Epithelial cell of esophagus (primary cell): Measurements from ENCODE around the gene BIN2.

Experiments
- DNase-seq: peaks from one replicate; pipeline ENCODE4 v3.0.0; 2010; ENCODE audit warnings: low read depth
- H3K4me3 ChIP-seq: 2 replicates; pipeline ENCODE4 v1.5.1; 2011; ENCODE audit warnings: mild to moderate bottlenecking, low read length, control low read depth
- TF ChIP-seq, protein P1 (sequence below): IDR thresholded peaks from 2 replicates; pipeline ENCODE4 v1.5.1; 2011; ENCODE audit warnings: low read depth, mild to moderate bottlenecking, low read length, control low read depth, inconsistent platforms; ENCODE audit not compliant: insufficient read depth; ENCODE audit errors: missing control alignments

Gene BIN2

DNA sequence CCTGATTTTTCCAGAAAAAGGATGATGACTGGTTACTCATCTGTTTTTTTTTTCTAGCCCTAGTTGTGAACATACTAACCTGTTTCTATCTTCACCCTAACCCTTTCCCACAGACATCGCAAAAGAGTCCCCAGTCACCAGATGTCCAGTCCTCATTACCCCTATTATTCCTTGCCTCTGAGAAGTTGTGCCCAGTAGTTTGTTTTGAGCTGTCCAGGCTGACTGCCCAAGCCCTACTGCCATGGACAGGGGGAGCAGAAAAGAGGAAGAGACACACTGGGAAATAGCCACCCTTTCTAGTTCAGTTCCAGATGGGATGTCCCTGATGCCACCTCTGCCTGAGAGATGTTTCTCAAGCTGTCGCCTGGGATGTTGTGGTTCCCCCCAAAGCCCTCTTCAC, 36.3 kb upstream of the BIN2 start:
- no peak for DNase-seq
- TF ChIP-seq, protein P1, sequence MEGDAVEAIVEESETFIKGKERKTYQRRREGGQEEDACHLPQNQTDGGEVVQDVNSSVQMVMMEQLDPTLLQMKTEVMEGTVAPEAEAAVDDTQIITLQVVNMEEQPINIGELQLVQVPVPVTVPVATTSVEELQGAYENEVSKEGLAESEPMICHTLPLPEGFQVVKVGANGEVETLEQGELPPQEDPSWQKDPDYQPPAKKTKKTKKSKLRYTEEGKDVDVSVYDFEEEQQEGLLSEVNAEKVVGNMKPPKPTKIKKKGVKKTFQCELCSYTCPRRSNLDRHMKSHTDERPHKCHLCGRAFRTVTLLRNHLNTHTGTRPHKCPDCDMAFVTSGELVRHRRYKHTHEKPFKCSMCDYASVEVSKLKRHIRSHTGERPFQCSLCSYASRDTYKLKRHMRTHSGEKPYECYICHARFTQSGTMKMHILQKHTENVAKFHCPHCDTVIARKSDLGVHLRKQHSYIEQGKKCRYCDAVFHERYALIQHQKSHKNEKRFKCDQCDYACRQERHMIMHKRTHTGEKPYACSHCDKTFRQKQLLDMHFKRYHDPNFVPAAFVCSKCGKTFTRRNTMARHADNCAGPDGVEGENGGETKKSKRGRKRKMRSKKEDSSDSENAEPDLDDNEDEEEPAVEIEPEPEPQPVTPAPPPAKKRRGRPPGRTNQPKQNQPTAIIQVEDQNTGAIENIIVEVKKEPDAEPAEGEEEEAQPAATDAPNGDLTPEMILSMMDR, result no peak
- H3K4me3 ChIP-seq, result no peak overlapping the region

DNA sequence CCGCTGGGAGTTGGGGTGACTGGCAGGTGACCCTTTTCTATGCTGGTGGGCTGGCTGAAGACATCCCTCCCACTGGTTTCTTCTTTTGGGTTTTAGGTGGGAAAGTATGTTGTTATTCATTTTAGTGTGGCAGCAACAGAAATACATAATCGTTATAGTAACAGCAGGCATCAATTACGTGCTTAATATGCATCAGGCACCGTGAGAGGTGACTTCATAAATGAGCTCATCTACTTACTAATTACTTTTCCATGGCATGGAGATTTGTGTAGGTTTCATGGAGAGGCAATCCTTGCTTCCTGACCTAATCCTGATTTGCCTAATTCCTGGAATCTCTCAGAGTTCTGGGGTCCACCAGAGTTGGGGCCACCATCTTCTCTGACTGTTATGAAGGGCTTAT, 35.9 kb upstream of the BIN2 start:
- H3K4me3 ChIP-seq, result no peak overlapping the region
- TF ChIP-seq, protein P1, result no peak
- no peak for DNase-seq

DNA sequence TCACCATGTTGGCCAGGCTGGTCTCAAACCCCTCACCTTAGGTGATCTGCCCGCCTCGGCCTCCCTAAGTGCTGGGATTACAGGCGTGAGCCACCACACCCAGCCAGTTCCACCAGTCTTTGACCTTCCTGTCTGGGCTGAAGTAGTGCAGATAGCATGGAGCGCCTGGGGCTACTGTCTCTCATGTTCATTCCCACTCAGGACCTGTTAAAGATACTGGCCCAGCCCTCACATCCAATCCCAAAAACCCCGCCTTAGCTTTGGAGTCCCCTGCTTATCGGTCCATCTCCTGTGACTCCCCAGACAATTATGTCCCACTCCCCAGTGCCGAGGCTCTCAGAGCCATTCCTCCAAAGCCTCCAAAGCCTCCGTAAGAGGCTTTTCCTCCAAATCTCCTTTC, 34.5 kb upstream of the BIN2 start:
- no peak for DNase-seq
- H3K4me3 ChIP-seq, result no peak overlapping the region
- TF ChIP-seq, protein P1, result no peak

DNA sequence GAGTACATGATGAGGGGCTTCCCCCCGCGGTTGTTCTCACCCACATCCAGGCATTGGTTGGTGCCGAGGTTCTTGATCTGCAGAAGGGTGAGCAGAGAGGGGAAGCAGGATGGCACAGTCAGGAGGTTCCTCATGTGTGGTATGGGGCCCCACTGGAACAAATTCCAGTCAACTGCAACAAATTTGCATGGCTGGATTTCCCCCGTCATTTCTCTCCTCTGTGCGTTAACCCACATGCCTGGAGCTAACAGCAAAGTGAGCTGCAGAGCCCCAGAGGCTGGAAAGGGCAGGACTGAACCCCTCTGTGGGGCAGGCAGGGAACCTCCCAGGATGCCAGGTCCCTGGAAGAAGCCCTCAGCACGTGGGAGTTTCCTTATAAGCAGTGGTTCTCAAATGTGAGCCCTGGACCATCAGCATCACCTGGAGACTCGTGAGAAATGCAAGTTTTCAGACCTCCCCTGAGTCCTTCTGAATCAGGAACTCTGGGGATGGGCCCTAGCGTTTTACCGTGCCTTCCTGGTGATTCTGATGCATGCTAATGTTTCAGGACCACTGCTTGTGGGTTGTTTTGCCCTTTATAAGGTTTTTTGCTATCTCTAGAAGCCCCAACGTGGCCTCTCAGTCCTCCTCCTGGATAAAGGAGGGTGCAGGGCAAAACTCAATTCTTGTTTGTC, 33.5 kb upstream of the BIN2 start:
- no peak for DNase-seq
- no peak overlapping the region for H3K4me3 ChIP-seq
- TF ChIP-seq, protein P1, result no peak

DNA sequence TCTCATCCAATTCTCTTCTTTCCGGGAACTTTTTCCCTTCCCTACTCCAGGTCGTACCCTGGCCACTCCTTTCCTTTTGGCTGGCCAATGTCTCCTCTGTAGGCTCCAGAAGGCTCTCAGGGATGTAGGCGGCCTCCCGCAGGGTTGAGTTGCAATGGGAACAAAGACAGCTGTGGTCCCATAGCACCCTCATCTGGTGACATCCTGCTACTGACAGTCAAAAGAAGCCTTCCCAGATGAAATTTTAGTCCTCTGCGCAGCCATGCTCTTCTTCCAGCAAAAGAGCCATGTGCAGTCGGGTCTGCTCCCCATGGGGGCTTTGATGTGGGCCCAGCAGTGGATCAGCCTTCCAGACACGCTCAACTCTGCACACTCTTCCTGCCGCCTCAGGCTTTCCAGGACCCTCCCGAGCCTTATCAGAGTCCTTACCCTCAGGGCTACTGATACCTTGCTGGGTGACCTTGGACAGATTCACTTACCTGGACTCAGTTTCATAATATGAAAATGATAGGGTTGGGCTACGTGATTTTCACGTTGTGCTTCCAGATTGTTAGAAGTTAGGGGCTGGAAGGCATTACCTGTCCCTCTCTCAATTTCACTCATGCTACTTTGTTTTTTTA, 28.0 kb upstream of the BIN2 start:
- TF ChIP-seq, protein P1, result peak; percentile 75
- peak; percentile 60 for DNase-seq
- no peak overlapping the region for H3K4me3 ChIP-seq

DNA sequence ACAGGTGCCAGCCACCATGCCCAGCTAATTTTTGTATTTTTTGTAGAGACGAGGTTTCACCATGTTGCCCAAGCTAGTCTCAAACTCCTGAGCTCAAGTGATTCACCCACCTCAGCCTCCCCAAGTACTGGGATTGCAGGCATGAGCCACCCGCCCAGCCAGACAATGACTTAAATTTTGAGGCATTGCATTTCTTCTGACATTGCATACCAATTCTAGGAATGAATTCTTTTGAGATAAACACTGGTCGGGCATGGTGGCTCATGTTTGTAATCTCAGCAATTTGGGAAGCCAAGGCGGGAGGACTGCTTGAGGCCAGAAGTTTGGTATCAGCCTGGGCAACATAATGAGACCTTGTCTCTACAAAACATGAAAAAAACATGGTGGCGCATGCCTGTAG, 25.1 kb upstream of the BIN2 start:
- DNase-seq, result peak; percentile 89
- TF ChIP-seq, protein P1, result no peak

DNA sequence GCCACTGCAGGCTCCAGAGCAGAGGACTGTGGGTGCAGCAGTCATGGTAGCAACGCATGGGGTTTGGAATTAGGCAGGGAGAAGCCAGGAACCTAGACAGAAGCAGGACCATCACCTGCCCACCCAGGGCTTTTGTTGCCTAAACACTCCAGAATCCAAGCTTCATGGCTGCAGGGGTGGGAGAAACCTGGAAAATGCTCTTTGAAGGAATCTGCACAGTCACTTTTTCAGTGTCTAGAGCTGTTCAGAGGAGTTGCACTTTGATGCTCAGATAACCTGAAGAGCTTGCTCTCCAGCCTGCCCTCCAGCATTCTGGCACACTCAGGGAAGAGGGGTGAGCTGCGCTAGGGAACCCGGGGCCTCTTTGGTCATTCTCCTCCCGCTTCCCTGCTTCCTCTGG, 24.1 kb upstream of the BIN2 start:
- DNase-seq, result no peak
- H3K4me3 ChIP-seq, result no peak overlapping the region
- TF ChIP-seq, protein P1, result no peak

More for the DNA sequence above, 25.1 kb upstream of the BIN2 start:
- H3K4me3 ChIP-seq, result no peak overlapping the region
